Measurements from ENCODE around the gene KRT35. TPM values are rescaled to one million over a fixed set of nuclear protein-coding genes. Genes with fewer than 3 reads are reported as not detected.
A peak's percentile ranks its signal among the peaks of the same experiment; 100 is the strongest.

Gene KRT35
- total and polyA plus RNA-seq, 2 donors = 0.05 to 0.21 TPM

DNA sequence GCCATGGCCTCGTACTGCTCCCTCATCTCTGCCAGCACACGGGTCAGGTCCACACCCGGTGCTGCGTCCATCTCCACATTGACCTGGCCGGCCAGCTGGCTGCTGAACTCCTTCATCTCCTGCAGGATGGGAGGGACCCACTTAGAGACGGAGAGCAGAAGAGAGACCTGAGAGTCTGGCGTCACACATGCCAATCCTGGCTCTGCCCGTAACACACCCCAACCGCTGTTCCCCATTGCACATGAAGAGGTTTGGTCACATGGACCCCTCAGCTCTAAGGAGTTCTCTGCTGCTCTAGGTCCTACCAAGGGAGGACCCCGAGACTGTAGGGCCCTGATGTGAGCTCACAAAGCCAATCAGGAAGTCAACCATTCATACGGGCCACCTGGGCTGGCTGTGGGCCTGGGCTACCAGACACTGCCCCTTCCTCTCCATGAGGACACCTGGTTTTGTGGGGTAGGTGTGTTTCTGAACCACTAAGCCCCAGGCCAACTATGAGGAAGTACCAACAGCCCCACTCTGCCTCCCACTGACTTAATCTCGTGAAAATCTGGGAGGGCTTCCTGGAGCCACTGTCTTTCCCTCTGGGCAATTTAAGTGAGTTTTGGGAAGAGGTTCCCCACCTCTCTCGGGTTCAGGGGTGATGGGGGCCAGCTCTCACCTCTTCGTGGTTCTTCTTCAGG lies 35.3 kb upstream of the KRT35 start:
- H3K36me3 ChIP-seq (ENCODE audit: control insufficient read depth in 2 of 2, insufficient read depth in 2 of 2, low read length in 1 of 2) = no peaks in the 10 kb centered on the region
- peak overlapping the region in 1 of 2 donors; percentile 11 for H3K4me3 ChIP-seq (ENCODE audit: low read length in 2 of 2)
- peaks cover 0 to 4% of the 10 kb centered on the region in 2 donors for H3K4me1 ChIP-seq (ENCODE audit: control insufficient read depth in 2 of 2, insufficient read depth in 2 of 2, low read length in 2 of 2)
- no peaks in the 10 kb centered on the region for H3K9me3 ChIP-seq (ENCODE audit: control insufficient read depth in 2 of 2, insufficient read depth in 1 of 2, low read length in 1 of 2)
- DNase-seq (ENCODE audit: low read depth in 6 of 9, low spot score in 9 of 9) = no peak
- H3K27ac ChIP-seq (ENCODE audit: low read depth in 1 of 2, low read length in 1 of 2) = peak overlapping the region in 1 of 2 donors; percentile 52
- WGBS = 89% methylated on average over 14 of the region's 14 CpGs
- peaks cover 0 to 4% of the 10 kb centered on the region in 2 donors for H3K27me3 ChIP-seq (ENCODE audit: control insufficient read depth in 2 of 2, insufficient read depth in 1 of 2, low read length in 1 of 2)

DNA sequence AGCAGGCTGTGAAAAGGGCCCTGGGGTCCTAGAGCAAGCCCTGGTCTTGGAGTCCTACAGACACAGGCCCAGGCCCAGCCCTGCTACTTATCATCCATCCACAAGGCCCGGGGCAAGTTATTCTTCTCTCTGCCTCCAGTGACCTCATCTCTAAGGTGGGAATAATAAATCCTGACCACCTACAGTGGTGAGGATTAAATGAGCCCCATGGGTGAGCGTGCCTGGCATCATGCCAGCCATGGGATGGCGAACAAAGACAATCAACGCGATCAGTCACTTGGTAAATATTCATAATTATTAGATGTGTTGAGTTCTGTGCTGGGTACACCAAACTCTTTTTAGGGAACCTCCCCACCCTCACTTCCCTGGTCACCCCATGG lies 32.2 kb upstream of the KRT35 start:
- no peaks in the 10 kb centered on the region for H3K36me3 ChIP-seq (ENCODE audit: control insufficient read depth in 2 of 2, insufficient read depth in 2 of 2, low read length in 1 of 2)
- no peaks in the 10 kb centered on the region for H3K9me3 ChIP-seq (ENCODE audit: control insufficient read depth in 2 of 2, insufficient read depth in 1 of 2, low read length in 1 of 2)
- H3K27me3 ChIP-seq (ENCODE audit: control insufficient read depth in 2 of 2, insufficient read depth in 1 of 2, low read length in 1 of 2) = no peaks in the 10 kb centered on the region
- H3K4me3 ChIP-seq (ENCODE audit: low read length in 2 of 2) = no peak overlapping the region
- 95% methylated on average over 5 of the region's 5 CpGs for WGBS
- DNase-seq (ENCODE audit: low read depth in 6 of 9, low spot score in 9 of 9) = no peak
- H3K27ac ChIP-seq (ENCODE audit: low read depth in 1 of 2, low read length in 1 of 2) = no peak overlapping the region
- H3K4me1 ChIP-seq (ENCODE audit: control insufficient read depth in 2 of 2, insufficient read depth in 2 of 2, low read length in 2 of 2) = peaks cover 0 to 4% of the 10 kb centered on the region in 2 donors

DNA sequence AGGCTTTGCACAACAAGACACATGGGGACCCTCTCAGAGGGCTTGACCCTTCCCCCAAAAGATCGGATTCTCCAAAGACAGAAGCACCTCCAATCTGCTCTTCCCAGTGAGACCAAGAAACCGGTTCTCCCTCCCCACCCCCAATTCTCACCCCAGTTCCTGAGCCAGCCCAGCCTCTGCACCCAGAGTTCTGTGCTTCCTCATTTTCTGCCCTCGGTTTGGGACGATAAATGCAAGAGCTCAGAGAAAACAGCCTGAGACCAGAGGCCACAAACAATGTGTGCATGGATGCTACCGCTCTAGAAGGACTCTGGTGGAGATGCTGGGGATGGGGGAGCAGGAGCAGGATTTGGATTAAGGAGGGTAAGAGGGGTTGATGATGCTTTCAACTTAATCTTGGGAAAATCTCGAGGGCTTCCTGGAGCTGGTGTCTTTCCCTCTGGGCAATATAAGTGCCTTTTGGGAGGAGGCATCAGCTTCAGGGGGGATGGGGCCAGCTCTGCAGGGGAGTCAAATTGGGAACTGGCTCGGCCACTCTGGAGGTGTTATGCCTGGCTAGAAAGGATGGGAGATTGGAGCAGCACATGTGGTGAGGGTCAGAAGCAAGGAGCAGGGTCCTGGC lies 31.7 kb upstream of the KRT35 start:
- Histone ChIP-seq H3K4me1 (ENCODE audit: control insufficient read depth in 2 of 2, insufficient read depth in 2 of 2, low read length in 2 of 2) (peaks cover 0 to 4% of the 10 kb centered on the region in 2 donors), H3K27ac (ENCODE audit: low read depth in 1 of 2, low read length in 1 of 2) (no peak overlapping the region), H3K9me3 (ENCODE audit: control insufficient read depth in 2 of 2, insufficient read depth in 1 of 2, low read length in 1 of 2) (no peaks in the 10 kb centered on the region), H3K36me3 (ENCODE audit: control insufficient read depth in 2 of 2, insufficient read depth in 2 of 2, low read length in 1 of 2) (no peaks in the 10 kb centered on the region), H3K4me3 (ENCODE audit: low read length in 2 of 2) (no peak overlapping the region), H3K27me3 (ENCODE audit: control insufficient read depth in 2 of 2, insufficient read depth in 1 of 2, low read length in 1 of 2) (no peaks in the 10 kb centered on the region)
- DNase-seq (ENCODE audit: low read depth in 6 of 9, low spot score in 9 of 9) = no peak
- WGBS = 30% methylated on average over 7 of the region's 7 CpGs

DNA sequence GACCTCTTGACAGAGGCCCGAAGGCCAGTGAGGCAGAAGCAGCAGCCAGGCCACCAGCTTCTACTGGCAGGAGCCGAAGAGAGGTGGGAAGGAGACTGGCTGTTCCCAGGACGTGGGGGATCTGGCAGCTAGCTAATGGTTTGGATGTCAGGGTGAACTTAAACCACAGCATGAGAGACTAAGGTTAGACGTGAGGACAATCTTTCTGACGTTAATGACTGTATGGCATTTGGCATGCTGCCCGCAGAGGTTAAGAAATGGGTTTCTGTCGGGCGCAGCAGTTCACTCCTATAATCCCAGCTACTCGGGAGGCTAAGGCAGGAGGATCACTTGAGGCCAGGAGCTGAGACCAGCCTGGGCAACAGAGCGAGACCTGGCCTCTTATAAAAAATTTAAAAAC lies 30.8 kb upstream of the KRT35 start:
- no peaks in the 10 kb centered on the region for H3K36me3 ChIP-seq (ENCODE audit: control insufficient read depth in 2 of 2, insufficient read depth in 2 of 2, low read length in 1 of 2)
- DNase-seq (ENCODE audit: low read depth in 6 of 9, low spot score in 9 of 9) = no peak
- WGBS = 94% methylated on average over 10 of the region's 10 CpGs

DNA sequence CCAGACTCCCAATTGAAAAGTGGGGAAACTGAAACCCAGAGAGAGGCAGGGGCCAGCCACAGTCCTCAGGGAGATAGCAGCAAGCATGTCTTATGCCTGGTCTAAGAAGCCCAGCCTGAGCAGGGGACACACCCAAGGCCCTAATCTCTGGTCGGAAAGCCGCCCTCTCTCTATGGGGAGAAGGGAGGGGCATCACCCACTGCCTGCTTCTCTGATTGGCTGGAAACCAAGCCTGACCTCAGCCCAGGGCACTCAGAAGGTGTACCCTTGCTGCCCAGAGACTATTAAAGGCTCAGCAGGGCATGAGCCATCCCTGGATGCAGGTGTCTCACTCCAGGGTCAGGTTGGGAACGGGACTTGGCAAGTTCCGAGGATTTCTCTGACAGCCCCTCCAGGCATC lies 30.2 kb upstream of the KRT35 start:
- WGBS = 93% methylated on average over 4 of the region's 4 CpGs
- Histone ChIP-seq H3K4me1 (ENCODE audit: control insufficient read depth in 2 of 2, insufficient read depth in 2 of 2, low read length in 2 of 2) (peaks cover 0 to 6% of the 10 kb centered on the region in 2 donors), H3K4me3 (ENCODE audit: low read length in 2 of 2) (no peak overlapping the region), H3K9me3 (ENCODE audit: control insufficient read depth in 2 of 2, insufficient read depth in 1 of 2, low read length in 1 of 2) (no peaks in the 10 kb centered on the region), H3K36me3 (ENCODE audit: control insufficient read depth in 2 of 2, insufficient read depth in 2 of 2, low read length in 1 of 2) (no peaks in the 10 kb centered on the region), H3K27ac (ENCODE audit: low read depth in 1 of 2, low read length in 1 of 2) (no peak overlapping the region), H3K27me3 (ENCODE audit: control insufficient read depth in 2 of 2, insufficient read depth in 1 of 2, low read length in 1 of 2) (no peaks in the 10 kb centered on the region)
- no peak for DNase-seq (ENCODE audit: low read depth in 6 of 9, low spot score in 9 of 9)

More for the DNA sequence above, 30.8 kb upstream of the KRT35 start:
- no peak overlapping the region for H3K27ac ChIP-seq (ENCODE audit: low read depth in 1 of 2, low read length in 1 of 2)
- H3K9me3 ChIP-seq (ENCODE audit: control insufficient read depth in 2 of 2, insufficient read depth in 1 of 2, low read length in 1 of 2) = no peaks in the 10 kb centered on the region
- no peaks in the 10 kb centered on the region for H3K27me3 ChIP-seq (ENCODE audit: control insufficient read depth in 2 of 2, insufficient read depth in 1 of 2, low read length in 1 of 2)
- H3K4me3 ChIP-seq (ENCODE audit: low read length in 2 of 2) = no peak overlapping the region
- H3K4me1 ChIP-seq (ENCODE audit: control insufficient read depth in 2 of 2, insufficient read depth in 2 of 2, low read length in 2 of 2) = peaks cover 0 to 6% of the 10 kb centered on the region in 2 donors

DNA sequence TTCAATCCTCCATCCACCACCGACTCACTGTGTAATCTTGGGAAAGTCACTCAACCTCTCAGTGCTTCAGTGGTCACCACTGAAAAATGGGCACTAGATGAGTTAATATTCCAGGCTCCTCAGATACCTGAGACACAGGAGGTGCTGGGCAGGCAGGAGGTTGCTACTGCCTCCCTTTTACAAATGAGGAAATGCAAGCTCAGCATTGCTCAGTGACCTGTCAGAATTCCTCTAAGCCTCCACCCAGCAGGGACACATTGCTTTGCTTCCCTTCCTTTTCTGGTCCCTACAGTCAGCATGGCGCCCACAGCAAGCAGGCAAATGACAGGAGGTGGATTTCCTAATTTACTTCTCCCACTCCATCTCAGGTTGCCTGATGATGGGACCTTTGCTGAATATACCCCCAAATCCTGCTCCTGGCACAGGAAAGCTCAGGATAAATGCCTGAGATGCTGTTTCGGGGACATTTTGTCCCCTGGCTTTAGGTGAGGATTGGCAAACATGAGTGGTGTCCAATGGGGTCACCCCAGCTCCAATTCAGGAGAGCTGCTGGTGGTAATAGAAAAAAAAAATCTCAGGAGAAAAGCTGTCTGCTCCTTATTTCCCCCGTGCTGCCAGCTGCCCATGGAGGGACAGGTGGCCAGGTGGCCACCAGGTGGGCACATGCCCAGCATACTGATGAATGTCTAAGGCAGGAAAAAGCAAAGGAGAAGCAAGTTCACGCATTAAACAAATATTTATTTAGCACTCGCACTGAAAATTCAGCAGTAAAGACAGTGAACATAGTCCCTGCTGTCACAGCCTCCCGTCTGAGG lies 29.5 kb upstream of the KRT35 start:
- Histone ChIP-seq H3K4me1 (ENCODE audit: control insufficient read depth in 2 of 2, insufficient read depth in 2 of 2, low read length in 2 of 2) (peaks cover 0 to 7% of the 10 kb centered on the region in 2 donors), H3K27me3 (ENCODE audit: control insufficient read depth in 2 of 2, insufficient read depth in 1 of 2, low read length in 1 of 2) (no peaks in the 10 kb centered on the region), H3K36me3 (ENCODE audit: control insufficient read depth in 2 of 2, insufficient read depth in 2 of 2, low read length in 1 of 2) (no peaks in the 10 kb centered on the region), H3K9me3 (ENCODE audit: control insufficient read depth in 2 of 2, insufficient read depth in 1 of 2, low read length in 1 of 2) (no peaks in the 10 kb centered on the region), H3K27ac (ENCODE audit: low read depth in 1 of 2, low read length in 1 of 2) (no peak overlapping the region), H3K4me3 (ENCODE audit: low read length in 2 of 2) (no peak overlapping the region)
- WGBS = 95% methylated on average over 7 of the region's 7 CpGs
- DNase-seq (ENCODE audit: low read depth in 6 of 9, low spot score in 9 of 9) = no peak

DNA sequence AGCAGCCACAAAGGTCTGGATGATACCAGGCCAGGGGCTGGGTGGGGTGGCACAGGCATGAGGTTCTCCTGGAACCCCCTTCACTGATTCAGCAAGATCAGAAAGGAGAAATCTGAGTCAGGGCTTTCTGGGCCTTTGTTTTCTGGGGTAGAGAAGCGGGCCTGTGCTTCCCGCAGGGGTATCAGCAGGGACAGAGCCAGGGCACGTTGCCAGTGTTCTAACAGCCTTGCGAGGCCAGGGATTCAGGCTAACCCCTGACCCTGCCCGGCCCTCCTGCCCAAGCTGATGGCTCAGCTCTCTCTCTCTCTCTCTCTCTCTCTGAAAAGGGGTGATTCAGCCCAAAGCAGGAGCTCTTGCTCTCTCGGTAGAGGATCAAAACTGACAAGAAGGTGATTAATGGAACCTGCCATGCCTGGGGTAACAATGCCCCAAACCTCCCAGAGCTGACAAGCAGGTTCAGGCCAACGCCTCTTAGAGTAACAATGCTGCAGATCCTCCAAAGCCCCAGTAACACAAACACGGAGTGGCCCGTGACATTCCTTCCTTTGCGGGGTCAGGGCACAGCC lies 26.4 kb upstream of the KRT35 start:
- Histone ChIP-seq H3K9me3 (ENCODE audit: control insufficient read depth in 2 of 2, insufficient read depth in 1 of 2, low read length in 1 of 2) (no peaks in the 10 kb centered on the region), H3K4me3 (ENCODE audit: low read length in 2 of 2) (no peak overlapping the region)

DNA sequence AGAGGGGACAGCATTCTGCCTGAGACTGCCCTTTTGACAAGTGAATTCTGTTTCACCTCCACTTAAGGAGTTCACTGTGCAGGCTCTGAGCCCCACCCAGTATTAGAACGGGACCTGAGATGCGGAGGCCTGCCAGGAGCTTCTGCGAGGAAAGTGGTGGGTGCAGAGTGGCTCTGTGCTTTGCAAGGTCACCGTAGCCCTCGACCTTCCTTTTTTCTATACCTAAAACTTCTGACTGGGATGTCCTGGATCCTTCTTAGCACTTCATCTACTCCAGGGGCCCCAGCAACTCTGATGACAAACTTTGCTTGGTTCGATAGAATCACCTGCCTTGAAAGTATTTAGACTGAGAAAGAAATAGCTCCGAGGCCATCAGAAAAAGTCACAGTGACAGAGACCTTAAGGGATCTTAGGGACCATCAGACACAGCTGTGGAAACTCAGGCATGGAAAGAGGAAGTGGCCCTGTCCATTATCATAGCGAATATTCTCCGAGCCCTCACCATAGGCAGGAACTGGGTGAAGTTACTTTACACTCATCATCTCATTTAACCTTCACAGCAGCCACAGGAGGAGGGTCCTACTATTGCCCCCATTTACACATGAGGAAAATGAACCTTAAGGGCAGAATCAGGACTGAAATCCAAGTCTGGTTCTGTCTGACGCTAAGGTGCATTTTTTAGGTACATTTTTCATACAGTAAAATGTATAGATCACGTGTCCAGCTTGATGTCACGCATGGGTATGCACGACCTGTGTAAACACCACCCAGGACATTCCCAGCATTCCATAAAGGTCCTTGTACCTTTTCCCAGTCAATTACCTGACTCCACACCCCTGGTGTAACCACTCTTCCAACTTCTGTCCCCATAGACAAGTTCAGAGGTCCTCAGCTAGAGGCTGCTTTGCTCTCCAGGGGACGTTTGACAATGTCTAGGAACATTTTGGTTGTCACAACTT lies 25.1 kb upstream of the KRT35 start:
- DNase-seq (ENCODE audit: low read depth in 6 of 9, low spot score in 9 of 9) = no peak
- no peak overlapping the region for H3K4me3 ChIP-seq (ENCODE audit: low read length in 2 of 2)
- H3K9me3 ChIP-seq (ENCODE audit: control insufficient read depth in 2 of 2, insufficient read depth in 1 of 2, low read length in 1 of 2) = no peaks in the 10 kb centered on the region
- H3K4me1 ChIP-seq (ENCODE audit: control insufficient read depth in 2 of 2, insufficient read depth in 2 of 2, low read length in 2 of 2) = peaks cover 0 to 11% of the 10 kb centered on the region in 2 donors
- no peaks in the 10 kb centered on the region for H3K27me3 ChIP-seq (ENCODE audit: control insufficient read depth in 2 of 2, insufficient read depth in 1 of 2, low read length in 1 of 2)
- 82% methylated on average over 14 of the region's 14 CpGs for WGBS
- no peak overlapping the region for H3K27ac ChIP-seq (ENCODE audit: low read depth in 1 of 2, low read length in 1 of 2)
- H3K36me3 ChIP-seq (ENCODE audit: control insufficient read depth in 2 of 2, insufficient read depth in 2 of 2, low read length in 1 of 2) = no peaks in the 10 kb centered on the region

More for the DNA sequence above, 26.4 kb upstream of the KRT35 start:
- peaks cover 0 to 11% of the 10 kb centered on the region in 2 donors for H3K4me1 ChIP-seq (ENCODE audit: control insufficient read depth in 2 of 2, insufficient read depth in 2 of 2, low read length in 2 of 2)
- no peaks in the 10 kb centered on the region for H3K36me3 ChIP-seq (ENCODE audit: control insufficient read depth in 2 of 2, insufficient read depth in 2 of 2, low read length in 1 of 2)
- H3K27ac ChIP-seq (ENCODE audit: low read depth in 1 of 2, low read length in 1 of 2) = no peak overlapping the region
- WGBS = 77% methylated on average over 10 of the region's 10 CpGs
- no peaks in the 10 kb centered on the region for H3K27me3 ChIP-seq (ENCODE audit: control insufficient read depth in 2 of 2, insufficient read depth in 1 of 2, low read length in 1 of 2)
- no peak for DNase-seq (ENCODE audit: low read depth in 6 of 9, low spot score in 9 of 9)

All from thymus (tissue), 11 donors.